Measurements from ENCODE around the gene CDCP1.

GRCh38 chr3:45090855-45091254, 55.3 kb downstream of the CDCP1 start:
- TF ChIP-seq EZH2phosphoT487 (IDR thresholded peaks at IDR 0.05; ENCODE audit: insufficient read depth, low read depth) (no peak), EZH2 (IDR thresholded peaks at IDR 0.05; ENCODE audit: insufficient read depth, poor library complexity, severe bottlenecking) (no peak)

All from GM23248 (cell line).